ENCODE data around the gene PAM16. TPM values are rescaled to one million over a fixed set of nuclear protein-coding genes. Genes with fewer than 3 reads are reported as not detected.

Gene PAM16
- total RNA-seq, 2 donors from 2014 or later = 46.6 to 48.2 TPM

- H3K27me3 Mint-ChIP-seq (ENCODE audit: low read depth) = no peaks in the 10 kb centered on the region
- no peak for ATAC-seq (replicated peaks in 1 of 2)
- H3K9me3 Mint-ChIP-seq = no peaks in the 10 kb centered on the region
- no peak for DNase-seq
- H3K4me1 Mint-ChIP-seq (ENCODE audit: low read depth) = no peaks in the 10 kb centered on the region
- H3K27ac Mint-ChIP-seq = no peak overlapping the region
- no peak overlapping the region for H3K4me3 Mint-ChIP-seq
- H3K36me3 Mint-ChIP-seq (ENCODE audit: insufficient read depth in 2 of 2) = peaks cover 0 to 4% of the 10 kb centered on the region in 2 donors
Measured at GRCh38 chr16:4387781-4388180, 36.7 kb upstream of the PAM16 start.

DNA sequence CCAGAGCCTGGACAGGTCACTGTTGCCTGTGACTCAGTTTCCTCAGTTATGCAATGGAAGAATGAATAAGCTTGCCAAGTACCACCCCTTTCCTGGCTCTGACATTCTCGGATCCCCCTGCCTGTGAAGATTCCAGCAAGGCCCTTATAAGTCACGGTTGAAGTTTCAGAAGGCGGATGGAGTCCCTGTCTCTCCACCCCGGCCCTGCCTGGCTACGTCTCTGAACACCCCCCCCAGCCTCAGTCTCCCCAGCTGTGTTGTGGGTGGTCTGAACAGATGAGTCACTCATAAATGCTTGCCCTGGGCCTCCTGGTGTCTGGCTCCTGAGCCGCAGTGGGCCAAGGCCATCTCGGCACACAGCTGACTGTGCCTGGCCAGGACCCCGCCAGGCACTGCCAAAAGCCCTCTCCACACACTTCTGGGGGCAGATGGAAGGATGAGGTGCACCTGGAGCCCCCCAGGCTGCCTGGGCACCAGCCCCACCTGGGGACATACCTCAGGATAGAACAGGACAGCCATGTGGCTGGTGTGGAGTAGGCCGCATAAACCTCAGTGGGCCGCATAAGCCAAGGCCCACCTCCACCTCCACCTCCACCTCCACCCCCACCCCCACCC lies 35.9 kb upstream of the PAM16 start:
- Mint-ChIP-seq H3K4me1 (ENCODE audit: low read depth) (no peaks in the 10 kb centered on the region), H3K4me3 (no peak overlapping the region), H3K9me3 (no peaks in the 10 kb centered on the region), H3K27ac (no peak overlapping the region), H3K27me3 (ENCODE audit: low read depth) (no peaks in the 10 kb centered on the region), H3K36me3 (ENCODE audit: insufficient read depth in 2 of 2) (peaks cover 0 to 4% of the 10 kb centered on the region in 2 donors)
- ATAC-seq (replicated peaks in 1 of 2) (no peak), DNase-seq (no peak)

DNA sequence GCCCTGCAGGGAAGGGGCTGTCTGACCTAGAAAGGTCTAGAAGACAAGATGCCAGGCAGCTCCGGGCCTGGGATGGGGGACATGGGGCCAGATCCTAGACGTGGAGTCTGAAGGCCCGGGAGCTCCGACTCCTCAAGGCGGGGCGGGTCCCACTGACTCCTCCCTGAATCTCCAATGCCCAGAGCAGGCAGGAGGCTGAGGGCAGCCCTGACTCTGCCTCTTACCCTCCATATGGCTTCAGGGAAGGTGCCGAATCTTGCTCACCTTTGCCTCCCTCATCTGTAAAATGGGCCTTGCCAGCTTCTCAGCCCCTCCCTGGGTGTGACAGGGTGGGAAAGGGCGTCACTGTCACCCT lies 35.3 kb upstream of the PAM16 start:
- DNase-seq = no peak
- Mint-ChIP-seq H3K4me3 (no peak overlapping the region), H3K9me3 (no peaks in the 10 kb centered on the region), H3K4me1 (ENCODE audit: low read depth) (no peaks in the 10 kb centered on the region), H3K36me3 (ENCODE audit: insufficient read depth in 2 of 2) (peaks cover 0 to 4% of the 10 kb centered on the region in 2 donors), H3K27ac (no peak overlapping the region), H3K27me3 (ENCODE audit: low read depth) (no peaks in the 10 kb centered on the region)
- no peak for ATAC-seq (replicated peaks in 1 of 2)

GRCh38 chr16:4385789-4386450 lies 34.8 kb upstream of the PAM16 start:
- Mint-ChIP-seq H3K4me1 (ENCODE audit: low read depth) (no peaks in the 10 kb centered on the region), H3K36me3 (ENCODE audit: insufficient read depth in 2 of 2) (peaks cover 0 to 4% of the 10 kb centered on the region in 2 donors), H3K9me3 (no peaks in the 10 kb centered on the region), H3K4me3 (no peak overlapping the region), H3K27ac (no peak overlapping the region), H3K27me3 (ENCODE audit: low read depth) (no peaks in the 10 kb centered on the region)
- DNase-seq = no peak
- ATAC-seq (replicated peaks in 1 of 2) = no peak

- ATAC-seq (replicated peaks in 1 of 2) (no peak), DNase-seq (no peak)
- Mint-ChIP-seq H3K36me3 (ENCODE audit: insufficient read depth in 2 of 2) (peaks cover 0 to 4% of the 10 kb centered on the region in 2 donors), H3K4me1 (ENCODE audit: low read depth) (no peaks in the 10 kb centered on the region), H3K27me3 (ENCODE audit: low read depth) (no peaks in the 10 kb centered on the region), H3K4me3 (no peak overlapping the region), H3K27ac (no peak overlapping the region), H3K9me3 (no peaks in the 10 kb centered on the region)
Measured at GRCh38 chr16:4385066-4385788, 34.1 kb upstream of the PAM16 start.

- DNase-seq = no peak
- Mint-ChIP-seq H3K4me1 (ENCODE audit: low read depth) (no peaks in the 10 kb centered on the region), H3K36me3 (ENCODE audit: insufficient read depth in 2 of 2) (peaks cover 0 to 1% of the 10 kb centered on the region in 2 donors), H3K27ac (no peak overlapping the region), H3K9me3 (no peaks in the 10 kb centered on the region), H3K4me3 (no peak overlapping the region), H3K27me3 (ENCODE audit: low read depth) (no peaks in the 10 kb centered on the region)
- no peak for ATAC-seq (replicated peaks in 1 of 2)
Measured at GRCh38 chr16:4384509-4384942, 33.4 kb upstream of the PAM16 start.

DNA sequence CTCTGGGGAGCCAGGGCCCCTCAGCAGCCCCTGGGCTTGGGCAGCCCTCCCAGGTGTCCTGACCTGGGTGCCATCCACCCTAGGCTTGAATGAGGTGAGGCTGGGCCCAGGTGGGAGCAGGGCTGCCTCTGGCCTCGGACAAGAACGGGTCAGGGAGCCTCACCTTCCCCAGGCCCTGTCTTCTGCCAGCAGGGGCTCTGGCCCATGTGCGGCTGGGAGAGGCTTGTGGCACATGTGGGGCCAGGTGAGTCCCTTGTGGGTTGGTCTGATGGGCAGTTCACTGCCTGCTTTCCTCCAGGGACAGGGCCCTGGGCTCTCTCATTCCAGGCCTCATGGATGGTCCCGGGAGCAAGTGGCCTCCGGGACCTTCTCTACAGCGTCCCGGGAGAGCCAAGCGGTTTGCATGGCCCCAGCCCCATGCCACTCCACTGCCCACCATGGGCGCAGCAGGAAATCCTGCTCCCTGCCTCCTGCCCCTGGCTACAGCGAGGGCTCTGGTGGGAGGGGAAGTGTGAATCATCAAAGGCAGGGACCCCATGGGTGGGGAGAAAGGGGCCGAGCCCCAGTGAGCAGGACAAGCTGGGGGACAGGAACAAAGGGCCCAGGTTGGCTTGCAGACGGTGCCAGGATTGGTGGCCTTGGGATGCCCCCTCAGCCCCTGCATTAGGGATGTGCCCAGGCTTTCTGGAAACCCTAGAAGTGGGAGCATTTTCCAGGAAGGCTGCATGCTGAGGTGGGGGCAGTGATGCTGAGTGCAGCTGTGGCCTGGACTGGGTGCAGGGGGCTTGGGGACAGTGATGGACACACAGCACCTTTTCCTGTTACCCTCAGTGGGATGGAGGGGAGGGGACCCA lies 32.7 kb upstream of the PAM16 start:
- ATAC-seq (replicated peaks in 1 of 2) = no peak
- peaks cover 0 to 1% of the 10 kb centered on the region in 2 donors for H3K36me3 Mint-ChIP-seq (ENCODE audit: insufficient read depth in 2 of 2)
- H3K27ac Mint-ChIP-seq = no peak overlapping the region

GRCh38 chr16:4382795-4383357 lies 31.8 kb upstream of the PAM16 start:
- peaks cover 2% of the 10 kb centered on the region for H3K4me1 Mint-ChIP-seq (ENCODE audit: low read depth)
- H3K36me3 Mint-ChIP-seq (ENCODE audit: insufficient read depth in 2 of 2) = peaks cover 0 to 1% of the 10 kb centered on the region in 2 donors
- ATAC-seq (replicated peaks in 1 of 2) = no peak
- no peak overlapping the region for H3K27ac Mint-ChIP-seq
- H3K4me3 Mint-ChIP-seq = no peak overlapping the region
- no peak for DNase-seq
- H3K9me3 Mint-ChIP-seq = no peaks in the 10 kb centered on the region
- no peaks in the 10 kb centered on the region for H3K27me3 Mint-ChIP-seq (ENCODE audit: low read depth)

More for the DNA sequence above, 32.7 kb upstream of the PAM16 start:
- H3K4me1 Mint-ChIP-seq (ENCODE audit: low read depth) = no peaks in the 10 kb centered on the region
- H3K27me3 Mint-ChIP-seq (ENCODE audit: low read depth) = no peaks in the 10 kb centered on the region
- no peaks in the 10 kb centered on the region for H3K9me3 Mint-ChIP-seq
- no peak for DNase-seq
- H3K4me3 Mint-ChIP-seq = no peak overlapping the region

- no peaks in the 10 kb centered on the region for H3K9me3 Mint-ChIP-seq
- peaks cover 7% of the 10 kb centered on the region for H3K4me1 Mint-ChIP-seq (ENCODE audit: low read depth)
- ATAC-seq (replicated peaks in 1 of 2) (peak in 1 of 2 donors; percentile 10), DNase-seq (no peak)
- no peak overlapping the region for H3K4me3 Mint-ChIP-seq
- peaks cover 0 to 1% of the 10 kb centered on the region in 2 donors for H3K36me3 Mint-ChIP-seq (ENCODE audit: insufficient read depth in 2 of 2)
- no peaks in the 10 kb centered on the region for H3K27me3 Mint-ChIP-seq (ENCODE audit: low read depth)
- no peak overlapping the region for H3K27ac Mint-ChIP-seq
Measured at GRCh38 chr16:4381935-4382794, 31.0 kb upstream of the PAM16 start.

- Mint-ChIP-seq H3K4me3 (no peak overlapping the region), H3K27ac (no peak overlapping the region), H3K27me3 (ENCODE audit: low read depth) (no peaks in the 10 kb centered on the region)
Measured at GRCh38 chr16:4381072-4381934, 30.2 kb upstream of the PAM16 start.

More at GRCh38 chr16:4381072-4381934, 30.2 kb upstream of the PAM16 start:
- no peak for DNase-seq
- H3K36me3 Mint-ChIP-seq (ENCODE audit: insufficient read depth in 2 of 2) = peaks cover 0 to 1% of the 10 kb centered on the region in 2 donors
- ATAC-seq (replicated peaks in 1 of 2) = no peak
- H3K4me1 Mint-ChIP-seq (ENCODE audit: low read depth) = peaks cover 7% of the 10 kb centered on the region
- no peaks in the 10 kb centered on the region for H3K9me3 Mint-ChIP-seq

All from activated T-cell treated with anti-CD3 and anti-CD28 coated beads, Interleukin-2, amount 50 U/mL, for 72 hours (primary cell).